Effector memory CD8-positive, alpha-beta T cell (primary cell): ENCODE results near the gene GTF2F1.
"Not testable (repeated sequence)": the region's sequence is repeated elsewhere in the genome, so short reads cannot be mapped to it uniquely, and the experiment has no call there.

ENCODE experiments used
- ATAC-seq: fragments of 150-1000 bp; cut with Tn5 transposase; replicated peaks from 2 replicates; pipeline ENCODE4 v1.10.0; 2021; ENCODE audit warnings: mild to moderate bottlenecking, moderate library complexity
- DNase-seq, 3 experiments: peaks; one replicate each; pipeline ENCODE4 v3.0.0; 2021
- H3K27ac Mint-ChIP-seq, 2 donors: one replicate each; pipeline ENCODE4 v1.8.0; 2022; ENCODE audit warnings: mild to moderate bottlenecking in 2 of 2, mixed read lengths in 2 of 2, moderate library complexity in 2 of 2
- H3K27me3 Mint-ChIP-seq, 2 donors: one replicate each; pipeline ENCODE4 v1.8.0; 2022; ENCODE audit warnings: mixed read lengths in 2 of 2
- H3K36me3 Mint-ChIP-seq: one replicate; pipeline ENCODE4 v1.8.0; 2022; ENCODE audit warnings: mild to moderate bottlenecking, moderate library complexity, mixed read lengths; ENCODE audit not compliant: insufficient read depth
- H3K4me1 Mint-ChIP-seq, 2 donors: one replicate each; pipeline ENCODE4 v1.8.0; 2022; ENCODE audit warnings: low read depth in 2 of 2, mixed read lengths in 2 of 2
- H3K4me3 Mint-ChIP-seq, 2 donors: one replicate each; pipeline ENCODE4 v1.8.0; 2022; ENCODE audit warnings: mild to moderate bottlenecking in 2 of 2, mixed read lengths in 2 of 2, moderate library complexity in 2 of 2
- H3K9me3 Mint-ChIP-seq, 2 donors: one replicate each; pipeline ENCODE4 v1.8.0; 2022; ENCODE audit warnings: mixed read lengths in 2 of 2
- total RNA-seq, 9 experiments: gene quantifications; one replicate each; lab custom pipeline; 2026; lab: John Stamatoyannopoulos, UW

GTF2F1 gene, protein sequence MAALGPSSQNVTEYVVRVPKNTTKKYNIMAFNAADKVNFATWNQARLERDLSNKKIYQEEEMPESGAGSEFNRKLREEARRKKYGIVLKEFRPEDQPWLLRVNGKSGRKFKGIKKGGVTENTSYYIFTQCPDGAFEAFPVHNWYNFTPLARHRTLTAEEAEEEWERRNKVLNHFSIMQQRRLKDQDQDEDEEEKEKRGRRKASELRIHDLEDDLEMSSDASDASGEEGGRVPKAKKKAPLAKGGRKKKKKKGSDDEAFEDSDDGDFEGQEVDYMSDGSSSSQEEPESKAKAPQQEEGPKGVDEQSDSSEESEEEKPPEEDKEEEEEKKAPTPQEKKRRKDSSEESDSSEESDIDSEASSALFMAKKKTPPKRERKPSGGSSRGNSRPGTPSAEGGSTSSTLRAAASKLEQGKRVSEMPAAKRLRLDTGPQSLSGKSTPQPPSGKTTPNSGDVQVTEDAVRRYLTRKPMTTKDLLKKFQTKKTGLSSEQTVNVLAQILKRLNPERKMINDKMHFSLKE
- 78.2 to 123 (median 107) reads per million in 9 experiments for total RNA-seq

DNA sequence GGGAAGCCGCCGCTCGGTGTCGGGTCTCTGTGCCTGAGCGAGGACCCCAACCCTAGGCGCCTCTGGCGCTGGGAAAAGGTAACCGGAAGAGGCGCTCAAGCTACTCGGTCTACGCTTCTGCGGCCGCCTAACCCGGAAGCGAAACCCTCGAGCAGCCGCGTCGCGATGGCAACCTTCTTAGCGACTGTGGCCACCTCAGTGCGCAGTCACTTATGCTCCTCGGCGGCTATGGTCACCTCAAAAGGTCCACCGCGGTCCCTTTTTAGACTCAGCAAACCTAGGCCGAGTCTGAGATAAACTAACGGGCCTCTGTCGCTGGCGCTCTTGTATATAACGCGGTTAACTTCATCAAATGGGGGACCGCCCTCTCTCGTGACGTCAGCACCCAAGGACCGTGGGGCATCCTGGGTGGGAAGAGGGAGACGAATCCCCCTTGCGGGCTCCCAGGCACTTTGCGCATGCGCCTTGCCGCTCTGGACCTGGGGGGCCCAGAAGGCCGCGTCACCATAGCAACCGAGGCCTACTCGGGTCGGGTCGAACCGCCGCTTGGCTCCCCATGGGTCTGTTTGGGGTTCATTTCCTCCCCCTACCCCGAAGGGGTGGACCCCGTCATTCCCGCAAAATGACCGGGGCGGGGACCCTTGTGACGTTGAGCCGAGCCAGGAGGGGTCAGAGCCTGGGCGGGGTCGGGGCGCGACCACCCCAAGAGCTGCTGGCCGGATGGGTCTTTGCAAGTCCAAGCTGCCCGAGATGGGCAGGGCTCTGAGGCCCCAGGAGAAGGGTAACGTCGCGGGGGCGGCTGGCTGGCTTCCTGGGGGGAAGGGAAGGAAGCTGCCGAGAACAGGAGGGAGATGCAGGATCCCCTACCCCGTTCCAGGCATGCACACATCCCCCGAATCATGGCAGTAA, at the start of gene GTF2F1:
Gene GTF2F1 (minus strand): TSS at position 91 of the 909 bp plus-strand sequence. CDS start 169 bp downstream, outside the sequence.
- no peaks in the 10 kb centered on the region for H3K27me3 Mint-ChIP-seq
- peaks cover 52% of the 10 kb centered on the region for H3K36me3 Mint-ChIP-seq
- peak within 1 kb of the TSS; percentile 96 to 99 for H3K27ac Mint-ChIP-seq
- ATAC-seq (peak; percentile 82), DNase-seq (peak; percentile 92 to 95 (median 92))
- H3K4me1 Mint-ChIP-seq, result peaks cover 21 to 29% of the 10 kb centered on the region in 2 donors
- no peaks in the 10 kb centered on the region for H3K9me3 Mint-ChIP-seq
- peak within 1 kb of the TSS; percentile 94 to 95 for H3K4me3 Mint-ChIP-seq

DNA sequence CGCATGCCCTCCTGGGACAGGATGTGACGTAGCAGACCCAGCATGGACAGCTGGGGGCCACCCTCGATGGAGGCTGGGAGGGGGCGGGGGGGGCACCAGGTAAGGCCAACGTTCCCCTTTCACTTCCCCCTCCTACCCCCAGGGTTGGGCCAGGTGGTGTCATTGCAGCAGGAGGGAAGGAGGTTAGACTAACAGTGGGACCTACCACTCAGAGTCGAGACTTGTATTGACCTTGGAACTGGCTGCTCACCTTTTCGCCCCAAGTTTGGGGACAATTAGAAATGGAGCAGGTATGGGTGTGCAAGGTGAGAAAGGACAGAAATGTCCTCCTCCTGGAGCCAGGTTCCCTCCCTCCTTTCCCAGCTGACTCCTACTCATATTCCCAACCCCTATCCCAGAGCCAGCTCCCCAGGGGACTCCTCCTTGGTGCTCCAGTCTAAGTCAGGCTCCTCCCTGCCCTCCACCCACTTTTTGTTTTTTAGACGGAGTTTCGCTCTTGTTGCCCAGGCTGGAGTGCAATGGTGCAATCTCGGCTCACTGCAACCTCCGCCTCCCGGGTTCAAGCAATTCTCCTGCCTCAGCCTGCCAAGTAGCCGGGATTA, 49.2 kb upstream of the GTF2F1 start:
- Mint-ChIP-seq H3K27ac (no peak overlapping the region), H3K4me3 (no peak overlapping the region), H3K27me3 (no peaks in the 10 kb centered on the region), H3K4me1 (peaks cover 0 to 5% of the 10 kb centered on the region in 2 donors), H3K9me3 (no peaks in the 10 kb centered on the region), H3K36me3 (no peaks in the 10 kb centered on the region)
- ATAC-seq (no peak), DNase-seq (no peak)

DNA sequence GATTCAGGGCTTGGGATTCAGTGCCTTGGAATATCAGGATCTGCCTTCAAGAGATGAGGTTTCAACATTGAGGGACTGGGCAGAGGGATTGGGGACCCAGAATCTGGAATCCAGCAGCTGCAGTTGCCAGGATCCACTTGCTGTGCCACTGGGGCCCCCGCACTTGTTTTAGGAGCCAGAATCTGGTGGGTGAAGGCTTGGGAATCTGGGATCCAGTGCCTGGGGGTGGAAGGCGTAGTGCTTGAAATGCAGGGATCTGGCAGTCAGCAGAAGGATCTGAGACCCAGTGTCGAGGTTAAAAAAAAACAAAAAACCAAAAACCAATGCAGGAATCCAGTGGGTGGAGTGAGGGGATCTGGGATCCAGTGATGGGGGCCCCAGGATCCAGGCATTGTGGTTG, 47.9 kb upstream of the GTF2F1 start:
- H3K4me1 Mint-ChIP-seq, result peaks cover 0 to 5% of the 10 kb centered on the region in 2 donors
- no peaks in the 10 kb centered on the region for H3K9me3 Mint-ChIP-seq
- H3K36me3 Mint-ChIP-seq, result no peaks in the 10 kb centered on the region
- H3K4me3 Mint-ChIP-seq, result no peak overlapping the region
- ATAC-seq (no peak), DNase-seq (no peak)
- no peaks in the 10 kb centered on the region for H3K27me3 Mint-ChIP-seq
- peak overlapping the region in 1 of 2 donors; percentile 68 for H3K27ac Mint-ChIP-seq

DNA sequence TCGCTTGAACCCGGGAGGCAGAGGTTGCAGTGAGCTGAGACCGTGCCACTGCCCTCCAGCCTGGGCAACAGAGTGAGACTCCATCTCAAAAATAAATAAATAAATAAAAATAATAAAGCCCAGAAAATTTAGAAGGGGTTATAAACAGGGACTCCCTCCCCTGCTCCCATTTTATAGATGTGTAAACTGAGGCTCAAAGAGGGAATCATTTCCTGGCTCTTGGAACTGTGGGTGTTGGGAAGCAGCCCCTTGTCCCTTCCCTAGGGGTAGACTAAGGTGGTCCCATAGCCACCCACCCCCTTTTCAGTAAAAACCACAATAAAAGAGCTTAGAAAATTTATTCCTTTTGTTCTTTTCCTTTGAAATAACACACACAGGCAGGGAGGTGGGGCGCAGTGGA, 46.8 kb upstream of the GTF2F1 start:
- no peak overlapping the region for H3K4me3 Mint-ChIP-seq
- no peaks in the 10 kb centered on the region for H3K36me3 Mint-ChIP-seq
- DNase-seq, result no peak
- H3K4me1 Mint-ChIP-seq, result peaks cover 0 to 5% of the 10 kb centered on the region in 2 donors
- no peaks in the 10 kb centered on the region for H3K9me3 Mint-ChIP-seq
- ATAC-seq, result no peak
- no peaks in the 10 kb centered on the region for H3K27me3 Mint-ChIP-seq
- H3K27ac Mint-ChIP-seq, result no peak overlapping the region

DNA sequence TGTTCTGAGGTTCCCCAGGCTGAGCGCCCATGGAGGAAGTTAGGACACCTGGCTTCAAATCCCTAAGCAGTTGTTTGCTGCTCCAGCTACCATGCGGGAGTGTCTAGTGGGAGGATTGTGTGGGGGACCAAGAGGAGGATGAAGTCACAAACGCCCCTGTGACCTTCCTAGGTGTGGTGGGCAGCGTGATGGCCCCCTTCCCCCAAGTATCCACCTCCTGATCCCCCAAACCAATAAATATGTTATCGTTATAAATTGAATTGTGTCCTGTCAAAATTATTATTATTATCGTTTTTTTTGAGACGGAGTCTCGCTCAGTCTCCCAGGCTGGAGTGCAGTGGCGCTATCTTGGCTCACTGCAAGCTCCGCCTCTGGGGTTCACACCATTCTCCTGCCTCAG, 40.7 kb upstream of the GTF2F1 start, which contains the start of gene SLC25A41:
Gene SLC25A41 (minus strand): TSS at position 101 of the 400 bp plus-strand sequence. CDS start 70 bp downstream, at position 31.
- H3K27me3 Mint-ChIP-seq, result no peaks in the 10 kb centered on the region
- no peak within 1 kb of the TSS for H3K4me3 Mint-ChIP-seq
- H3K27ac Mint-ChIP-seq, result no peak within 1 kb of the TSS

DNA sequence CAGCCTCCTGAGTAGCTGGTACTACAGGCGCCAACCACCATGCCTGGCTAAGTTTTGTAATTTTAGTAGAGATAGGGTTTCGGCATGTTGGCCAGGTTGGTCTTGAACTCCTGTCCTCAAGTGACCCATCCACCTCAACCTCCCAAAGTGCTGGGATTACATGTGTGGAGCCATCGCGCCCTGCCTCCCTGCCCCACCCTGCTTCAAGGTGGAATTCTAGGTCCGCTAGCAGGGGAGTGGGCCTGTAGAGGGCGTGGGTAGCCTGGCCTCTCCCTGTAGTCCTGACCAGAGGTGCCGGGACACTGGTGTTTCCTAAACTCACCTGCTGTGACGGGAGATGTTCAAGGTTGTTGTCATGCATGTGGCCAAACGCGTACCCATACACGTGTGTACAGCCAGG, 40.2 kb upstream of the GTF2F1 start:
- Mint-ChIP-seq H3K9me3 (no peaks in the 10 kb centered on the region), H3K36me3 (no peaks in the 10 kb centered on the region), H3K4me1 (peaks cover 0 to 1% of the 10 kb centered on the region in 2 donors), H3K27me3 (no peaks in the 10 kb centered on the region), H3K4me3 (no peak overlapping the region), H3K27ac (no peak overlapping the region)
- no peak for ATAC-seq
- no peak for DNase-seq

More for the DNA sequence above, 40.7 kb upstream of the GTF2F1 start, which contains the start of gene SLC25A41:
- no peaks in the 10 kb centered on the region for H3K9me3 Mint-ChIP-seq
- peaks cover 0 to 1% of the 10 kb centered on the region in 2 donors for H3K4me1 Mint-ChIP-seq
- ATAC-seq (no peak), DNase-seq (no peak)
- no peaks in the 10 kb centered on the region for H3K36me3 Mint-ChIP-seq

DNA sequence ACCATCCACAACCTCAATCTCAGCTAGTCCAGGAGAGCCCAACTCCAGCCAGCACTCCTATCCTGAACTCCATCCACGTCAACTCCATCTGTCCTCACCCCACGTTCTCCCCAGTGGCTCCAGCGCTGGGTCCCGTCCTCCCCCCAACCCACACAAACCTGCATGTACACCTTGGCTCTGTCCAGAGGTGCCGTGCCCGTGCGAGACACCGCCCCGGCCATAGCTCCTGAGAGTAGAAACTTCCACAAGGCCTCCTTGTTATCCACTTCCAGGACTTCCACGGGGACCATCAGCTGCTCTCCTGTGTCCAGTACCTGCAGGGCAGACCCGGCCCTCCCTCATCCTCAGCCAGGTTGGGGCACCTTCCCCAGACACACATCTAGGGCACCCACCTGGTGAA, 38.9 kb upstream of the GTF2F1 start:
- no peaks in the 10 kb centered on the region for H3K9me3 Mint-ChIP-seq
- no peak overlapping the region for H3K4me3 Mint-ChIP-seq
- H3K27ac Mint-ChIP-seq, result no peak overlapping the region
- H3K27me3 Mint-ChIP-seq, result no peaks in the 10 kb centered on the region
- H3K4me1 Mint-ChIP-seq, result peaks cover 0 to 1% of the 10 kb centered on the region in 2 donors
- H3K36me3 Mint-ChIP-seq, result no peaks in the 10 kb centered on the region
- ATAC-seq (no peak), DNase-seq (no peak)

DNA sequence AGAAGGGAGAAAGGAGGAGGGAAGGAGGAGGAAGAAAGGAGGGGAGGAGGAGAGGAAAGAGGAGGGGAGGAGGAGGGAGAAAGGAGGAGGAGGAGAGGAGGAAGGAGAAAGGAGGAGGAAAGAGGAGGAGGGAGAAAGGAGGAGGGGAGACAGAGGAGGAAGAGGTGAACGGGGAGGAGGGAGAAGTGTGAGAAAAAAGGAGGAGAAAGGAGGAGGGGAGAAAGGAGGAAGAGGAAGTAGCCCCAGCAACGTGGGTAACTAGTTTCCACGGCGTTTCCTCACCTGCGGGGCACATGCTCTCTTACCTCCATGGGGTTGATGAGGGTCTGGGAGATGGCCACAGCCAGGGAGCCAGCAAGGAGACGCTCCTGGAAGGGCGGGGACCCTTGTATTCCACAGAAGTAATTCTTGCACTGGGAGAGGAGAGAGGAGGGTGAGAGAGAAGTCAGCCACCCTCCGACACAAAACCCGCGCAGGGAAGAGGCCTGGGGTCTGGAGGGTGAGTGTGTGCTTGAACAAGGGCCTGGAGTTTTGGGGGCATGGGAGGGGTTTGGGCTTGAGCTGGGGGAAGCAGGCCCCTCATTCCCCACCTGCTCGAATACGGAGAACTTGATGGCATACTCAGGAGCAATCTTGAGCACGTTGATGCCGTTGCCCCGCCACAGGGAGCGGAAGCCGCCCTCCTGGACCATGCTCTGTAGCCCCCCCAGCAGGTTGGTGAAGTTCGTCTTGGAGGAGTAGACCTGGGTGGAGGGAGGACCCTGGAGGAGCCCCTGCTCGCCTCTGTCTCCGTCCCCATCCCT, 36.7 kb upstream of the GTF2F1 start:
- no peak for DNase-seq
- no peak overlapping the region for H3K27ac Mint-ChIP-seq
- H3K9me3 Mint-ChIP-seq, result no peaks in the 10 kb centered on the region
- H3K36me3 Mint-ChIP-seq, result peaks cover 8% of the 10 kb centered on the region
- no peaks in the 10 kb centered on the region for H3K27me3 Mint-ChIP-seq
- no peak overlapping the region for H3K4me3 Mint-ChIP-seq
- H3K4me1 Mint-ChIP-seq, result peaks cover 7 to 8% of the 10 kb centered on the region in 2 donors
- ATAC-seq, result no peak

DNA sequence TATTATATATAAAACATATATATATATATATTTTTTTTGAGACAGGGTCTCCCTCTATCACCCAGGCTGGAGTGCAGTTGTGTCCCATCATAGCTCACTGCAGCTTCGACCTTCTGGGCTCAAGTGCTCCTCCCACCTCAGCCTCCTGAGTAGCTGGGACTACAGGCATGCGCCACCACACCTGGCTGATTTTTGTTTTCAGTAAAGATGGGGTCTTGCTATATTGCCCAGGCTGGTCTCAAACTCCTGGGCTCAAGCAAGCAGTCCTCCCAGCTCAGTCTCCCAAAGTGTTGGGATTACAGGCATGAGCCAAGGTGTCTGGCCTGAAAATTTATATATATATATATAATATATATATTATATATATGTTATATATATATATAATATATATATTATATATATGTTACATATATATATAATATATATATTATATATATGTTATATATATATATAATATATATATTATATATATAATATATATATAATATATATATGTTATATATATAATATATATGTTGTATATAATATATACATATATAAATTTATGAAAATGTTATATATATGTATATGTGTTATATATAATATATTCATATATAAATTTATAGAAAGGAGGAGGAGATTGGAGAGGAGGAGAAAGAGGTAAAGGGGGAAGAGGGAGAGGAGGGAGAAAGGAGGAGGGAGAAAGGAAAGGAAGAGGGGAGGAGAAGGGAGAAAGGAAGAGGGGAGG, 35.9 kb upstream of the GTF2F1 start:
- H3K36me3 Mint-ChIP-seq, H3K27me3 Mint-ChIP-seq, H3K4me3 Mint-ChIP-seq: not testable (repeated sequence)

DNA sequence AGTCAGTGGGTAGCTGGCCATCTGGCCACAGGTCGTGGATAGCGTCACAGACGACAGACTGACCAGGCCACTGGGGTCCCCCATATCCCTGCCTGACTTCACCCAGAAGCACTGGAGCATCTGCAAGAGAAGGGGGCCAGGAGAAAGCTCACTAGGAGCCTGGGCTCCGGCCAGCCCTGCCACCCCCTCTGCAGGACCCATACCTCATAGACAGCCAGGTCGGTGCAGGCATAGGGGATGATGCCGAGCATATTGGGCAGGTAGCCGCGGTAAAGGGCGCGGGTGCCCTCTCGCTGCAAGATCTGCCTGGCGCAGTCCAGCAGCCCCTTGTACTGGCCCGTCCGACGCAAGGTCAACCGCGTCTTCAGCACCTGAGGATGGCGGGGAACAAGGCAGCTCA, 34.2 kb upstream of the GTF2F1 start:
- no peak for DNase-seq
- H3K4me1 Mint-ChIP-seq, result peaks cover 23 to 26% of the 10 kb centered on the region in 2 donors
- H3K4me3 Mint-ChIP-seq, result no peak overlapping the region
- H3K27me3 Mint-ChIP-seq, result no peaks in the 10 kb centered on the region
- ATAC-seq, result no peak
- H3K27ac Mint-ChIP-seq, result no peak overlapping the region
- peaks cover 16% of the 10 kb centered on the region for H3K36me3 Mint-ChIP-seq
- H3K9me3 Mint-ChIP-seq, result no peaks in the 10 kb centered on the region

More for the DNA sequence above, 35.9 kb upstream of the GTF2F1 start:
- H3K4me1 Mint-ChIP-seq, H3K27ac Mint-ChIP-seq, ATAC-seq, DNase-seq, H3K9me3 Mint-ChIP-seq: not testable (repeated sequence)

DNA sequence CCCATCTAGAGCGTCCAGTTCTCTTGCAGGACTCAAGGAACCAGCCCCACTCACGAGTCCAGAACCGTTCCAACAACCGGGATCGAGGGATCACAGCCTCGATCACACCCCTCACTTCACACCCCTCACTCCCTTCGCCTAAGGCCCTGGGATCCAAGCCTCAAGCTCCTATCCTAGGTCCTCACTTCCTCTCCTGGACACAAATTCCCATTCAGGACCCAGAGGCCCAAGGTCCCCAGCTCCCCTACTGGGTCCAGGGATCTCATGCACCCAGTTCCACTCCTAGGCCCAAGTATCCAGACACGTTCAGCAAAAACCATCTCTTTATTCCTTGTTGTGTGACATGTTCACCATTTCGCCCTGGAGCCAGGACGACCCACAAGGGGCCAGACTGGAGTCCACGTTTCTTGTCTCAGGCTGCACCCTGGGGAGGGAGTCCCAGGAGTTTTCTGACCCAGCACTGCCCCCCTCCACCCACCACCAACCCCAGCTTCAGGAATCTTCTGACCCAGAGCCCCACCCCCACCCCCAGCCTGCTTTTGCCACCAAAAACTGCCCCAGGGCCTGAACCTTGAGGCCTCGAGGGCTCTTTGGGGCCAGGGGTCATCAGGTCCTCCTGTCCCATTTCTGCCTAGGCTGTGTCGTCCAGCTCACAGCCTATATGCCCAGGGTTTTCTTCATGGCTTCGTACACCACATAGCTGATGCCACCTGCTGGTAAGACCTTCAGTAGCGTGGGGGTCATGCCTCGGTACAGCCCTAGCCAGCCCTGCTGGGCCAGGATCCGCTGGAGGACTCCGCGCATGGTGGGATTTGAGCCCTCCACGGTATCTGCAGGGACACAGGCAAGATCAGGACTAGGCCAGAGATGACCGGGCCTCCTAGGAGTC, 33.0 kb upstream of the GTF2F1 start:
- DNase-seq (no peak), ATAC-seq (no peak)
- no peaks in the 10 kb centered on the region for H3K27me3 Mint-ChIP-seq
- H3K4me1 Mint-ChIP-seq, result peaks cover 25 to 33% of the 10 kb centered on the region in 2 donors
- H3K4me3 Mint-ChIP-seq, result peak overlapping the region; percentile 55 to 70
- peak overlapping the region; percentile 57 to 81 for H3K27ac Mint-ChIP-seq
- no peaks in the 10 kb centered on the region for H3K9me3 Mint-ChIP-seq
- peaks cover 19% of the 10 kb centered on the region for H3K36me3 Mint-ChIP-seq
